ENCODE measurements around the gene SERTAD2. TPM values are rescaled to one million over a fixed set of nuclear protein-coding genes. Genes with fewer than 3 reads are reported as not detected.
A peak's percentile ranks its signal among the peaks of the same experiment; 100 is the strongest.

Gene SERTAD2
- total RNA-seq, 2 experiments from 2014 or later = 24.3 to 53.7 TPM

DNA sequence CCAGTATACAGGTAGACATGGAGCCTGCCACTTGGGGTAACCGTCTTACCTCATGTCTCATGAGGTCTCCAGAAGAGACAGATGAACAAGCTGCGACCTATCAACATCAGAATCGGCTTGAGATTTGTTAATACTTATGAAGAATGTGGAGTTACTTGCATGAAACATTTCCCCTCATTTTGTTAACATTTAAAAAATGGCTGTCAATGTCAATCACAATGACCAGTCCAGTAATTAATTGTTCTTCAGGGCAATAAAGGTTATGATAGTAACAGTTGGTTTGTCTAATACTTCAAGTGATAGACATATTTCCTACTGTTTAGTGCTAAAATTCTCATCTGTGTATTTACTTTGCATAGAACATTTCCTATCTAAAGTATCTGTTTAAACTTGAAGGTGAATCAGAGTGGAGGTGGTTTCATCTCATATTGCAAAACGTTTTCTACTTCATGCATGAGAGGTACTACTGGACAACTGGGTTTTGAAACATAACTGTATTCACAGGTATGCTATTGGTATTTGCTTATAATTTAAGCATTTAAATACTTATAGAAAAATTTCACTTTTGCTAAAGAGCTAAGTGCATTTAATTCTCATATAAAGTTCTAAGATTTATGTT is 15.1 kb downstream of the SERTAD2 start:
- Mint-ChIP-seq H3K4me3 (no peak overlapping the region), H3K36me3 (peaks cover 27% of the 10 kb centered on the region), H3K9me3 (ENCODE audit: low read depth) (no peaks in the 10 kb centered on the region), H3K27ac (peak overlapping the region; percentile 13), H3K4me1 (peaks cover 69% of the 10 kb centered on the region), H3K27me3 (no peaks in the 10 kb centered on the region)
- DNase-seq (no peak), ATAC-seq (no peak)
- CTCF ChIA-PET = interaction anchor here (0.9 to 1.3 kb wide), 3 partner anchors 15 to 193 kb away, joined by 3 to 5 read pairs (median 4); partner anchors contain the start of gene SERTAD2

DNA sequence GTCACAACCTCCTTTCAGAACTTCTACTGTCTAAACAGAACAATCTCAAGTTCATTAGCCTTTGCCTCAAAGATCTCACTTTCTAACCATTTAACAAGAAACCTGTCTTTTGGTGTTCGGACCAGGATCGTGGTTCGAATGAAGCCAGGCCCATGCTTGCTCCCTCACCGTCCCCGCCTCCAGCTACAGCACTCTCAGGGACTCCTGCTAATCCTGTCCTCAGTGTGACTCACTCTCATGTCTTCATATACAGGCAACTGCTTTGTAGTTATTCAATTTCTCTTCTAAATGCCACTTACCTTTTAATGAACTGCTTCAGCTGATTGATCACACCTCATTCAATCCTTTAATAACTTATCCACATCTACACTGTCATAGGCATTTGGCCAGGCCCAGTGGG is 15.8 kb downstream of the SERTAD2 start:
- H3K27ac Mint-ChIP-seq = peak overlapping the region; percentile 85
- CTCF ChIA-PET = interaction anchor here (1.3 to 5.1 kb wide), 5 partner anchors 8 to 97 kb away, joined by 3 to 27 read pairs (median 5); partner anchors contain the start of gene SERTAD2
- no peaks in the 10 kb centered on the region for H3K9me3 Mint-ChIP-seq (ENCODE audit: low read depth)
- DNase-seq (no peak), ATAC-seq (no peak)
- H3K4me1 Mint-ChIP-seq = peaks cover 64% of the 10 kb centered on the region
- peaks cover 27% of the 10 kb centered on the region for H3K36me3 Mint-ChIP-seq
- H3K4me3 Mint-ChIP-seq = no peak overlapping the region
- H3K27me3 Mint-ChIP-seq = no peaks in the 10 kb centered on the region

DNA sequence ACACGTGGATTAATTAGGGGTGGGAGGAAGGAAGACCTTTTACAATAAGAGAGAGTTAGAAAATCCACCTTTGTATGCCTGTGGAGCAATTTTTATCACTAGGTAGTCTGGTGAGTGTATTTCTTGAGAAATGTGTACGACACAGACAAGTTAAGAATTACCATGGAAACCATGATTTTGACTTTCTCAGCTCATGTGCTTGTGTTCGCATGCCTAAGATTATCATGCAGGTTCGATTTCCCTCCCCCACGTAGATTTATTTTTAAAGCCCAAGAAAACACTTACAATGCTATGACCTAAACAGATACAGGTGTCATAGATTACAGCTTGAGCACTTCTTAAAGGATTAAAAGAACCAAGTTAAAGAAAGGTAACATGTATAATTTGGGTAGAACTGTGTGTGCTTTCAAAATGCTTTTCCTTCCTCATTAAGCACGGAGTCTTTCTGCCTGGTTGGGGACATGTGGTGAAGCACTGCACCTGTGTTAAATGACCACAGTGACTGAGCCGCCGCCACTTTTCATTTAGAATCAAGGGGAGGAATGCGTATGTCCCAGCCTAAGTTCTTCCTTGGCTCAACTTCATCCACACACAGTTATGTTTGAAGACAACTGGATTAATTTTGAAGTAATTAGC is 16.6 kb downstream of the SERTAD2 start:
- H3K9me3 Mint-ChIP-seq (ENCODE audit: low read depth) = no peaks in the 10 kb centered on the region
- CTCF ChIA-PET = interaction anchor here (0.9 to 5.1 kb wide), 11 partner anchors 9 to 236 kb away, joined by 3 to 27 read pairs (median 5); partner anchors contain the start of gene SERTAD2
- H3K27me3 Mint-ChIP-seq = no peaks in the 10 kb centered on the region
- DNase-seq = peak; percentile 57
- peaks cover 27% of the 10 kb centered on the region for H3K36me3 Mint-ChIP-seq
- peak overlapping the region; percentile 85 for H3K27ac Mint-ChIP-seq
- peaks cover 57% of the 10 kb centered on the region for H3K4me1 Mint-ChIP-seq
- peak; percentile 67 for ATAC-seq
- H3K4me3 Mint-ChIP-seq = peak overlapping the region; percentile 38

DNA sequence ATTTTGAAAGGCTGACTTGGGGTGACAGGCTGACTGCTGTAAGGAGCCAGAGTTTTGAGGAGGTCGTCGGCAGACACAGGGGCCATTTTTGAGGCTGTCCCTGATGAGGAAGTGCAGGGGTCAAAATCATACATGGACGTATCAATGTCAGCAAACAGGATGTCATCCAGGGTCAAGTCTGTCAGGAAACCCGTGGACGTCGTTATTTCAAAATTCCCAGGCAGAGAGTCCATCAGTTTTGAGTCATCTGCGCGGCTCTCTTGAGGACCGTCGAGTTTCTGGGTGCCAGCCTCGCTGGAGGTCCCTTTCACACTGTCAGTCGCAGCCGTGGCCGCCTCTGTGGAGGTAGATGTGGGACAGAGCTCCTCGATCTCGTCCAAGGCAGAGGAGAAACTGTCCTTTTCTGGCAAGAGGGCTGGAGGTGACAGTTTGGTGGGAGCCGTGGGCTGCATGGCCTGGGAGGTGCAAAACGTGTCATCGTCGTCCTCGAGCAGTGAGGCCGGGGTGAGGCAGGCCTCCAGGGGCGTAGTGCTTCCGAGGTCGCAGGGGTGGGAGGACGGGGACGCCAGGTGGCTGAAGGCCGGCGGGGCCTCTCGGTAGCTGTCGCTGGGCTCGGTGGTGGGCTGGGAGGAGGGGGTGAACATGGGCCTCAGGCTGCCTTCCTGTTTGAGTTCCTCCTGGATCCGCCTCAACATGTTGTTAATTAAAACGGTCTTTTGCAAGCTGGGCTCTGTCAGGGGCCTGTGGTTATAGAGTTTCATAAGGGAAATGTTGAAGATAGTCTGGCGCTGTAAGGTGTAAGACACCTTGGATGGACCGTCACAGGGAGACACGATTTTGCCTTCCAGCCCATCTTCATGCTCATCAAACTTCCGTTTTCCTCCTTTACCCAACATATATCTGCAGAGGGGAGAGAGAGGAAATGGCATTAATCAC is 17.5 kb downstream of the SERTAD2 start:
- peak overlapping the region; percentile 85 for H3K27ac Mint-ChIP-seq
- ATAC-seq = peak; percentile 65
- no peaks in the 10 kb centered on the region for H3K9me3 Mint-ChIP-seq (ENCODE audit: low read depth)
- H3K36me3 Mint-ChIP-seq = peaks cover 26% of the 10 kb centered on the region
- H3K4me3 Mint-ChIP-seq = peak overlapping the region; percentile 38
- peak; percentile 53 for DNase-seq
- CTCF ChIA-PET = interaction anchor here (0.9 to 5.1 kb wide), 10 partner anchors 9 to 237 kb away, joined by 3 to 27 read pairs (median 6); partner anchors contain the start of gene SERTAD2
- H3K4me1 Mint-ChIP-seq = peaks cover 50% of the 10 kb centered on the region
- no peaks in the 10 kb centered on the region for H3K27me3 Mint-ChIP-seq

DNA sequence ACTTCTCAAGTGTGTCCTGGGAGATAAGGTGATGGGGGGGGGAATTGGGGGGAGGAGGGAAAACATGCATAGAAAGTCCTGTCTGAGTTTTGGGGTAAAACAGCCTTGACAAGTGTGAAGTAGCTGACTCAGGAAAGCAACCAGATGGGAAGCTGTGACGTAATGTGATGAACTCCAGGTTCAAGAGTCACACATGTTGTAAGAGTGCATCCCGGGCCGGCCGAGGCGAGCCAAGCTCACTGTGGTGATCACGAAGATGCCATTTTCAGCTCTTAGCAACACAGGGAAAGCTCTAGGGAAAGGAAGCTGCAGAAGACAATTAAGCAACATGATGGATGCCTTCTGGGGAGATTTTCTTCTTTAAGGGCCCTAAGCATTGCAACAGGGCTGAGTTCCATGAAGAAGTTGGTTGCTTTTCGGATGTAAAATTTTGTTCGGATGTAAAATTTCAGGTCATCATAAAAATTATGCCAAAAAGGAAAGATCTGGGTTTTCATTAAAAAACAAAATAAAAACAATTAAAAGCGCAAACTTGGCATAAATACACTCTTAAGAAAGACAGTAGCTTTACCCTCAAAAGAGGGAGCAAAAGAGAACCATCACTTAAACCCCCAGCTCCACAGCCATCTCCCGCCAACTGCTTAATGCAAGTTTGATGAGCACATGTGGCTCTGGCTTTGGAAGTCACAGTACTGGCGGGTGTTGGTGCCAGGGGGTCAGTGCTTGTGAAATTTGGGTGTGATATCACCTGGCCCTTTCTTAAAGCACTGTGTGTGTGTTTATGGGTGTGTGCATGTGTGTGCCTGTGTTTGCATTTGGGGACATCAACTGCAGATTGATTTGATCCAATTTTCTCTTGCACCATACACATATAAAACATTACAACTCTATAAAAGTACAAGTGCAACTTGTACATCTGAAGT is 19.1 kb downstream of the SERTAD2 start:
- CTCF ChIA-PET = interaction anchor here (0.7 to 5.1 kb wide), 6 partner anchors 11 to 219 kb away, joined by 3 to 27 read pairs (median 4); no protein-coding TSS in a partner anchor
- DNase-seq (peak; percentile 31), ATAC-seq (no peak)
- H3K4me1 Mint-ChIP-seq = peaks cover 38% of the 10 kb centered on the region
- no peaks in the 10 kb centered on the region for H3K9me3 Mint-ChIP-seq (ENCODE audit: low read depth)
- peaks cover 32% of the 10 kb centered on the region for H3K36me3 Mint-ChIP-seq
- H3K27me3 Mint-ChIP-seq = no peaks in the 10 kb centered on the region
- no peak overlapping the region for H3K4me3 Mint-ChIP-seq
- no peak overlapping the region for H3K27ac Mint-ChIP-seq

DNA sequence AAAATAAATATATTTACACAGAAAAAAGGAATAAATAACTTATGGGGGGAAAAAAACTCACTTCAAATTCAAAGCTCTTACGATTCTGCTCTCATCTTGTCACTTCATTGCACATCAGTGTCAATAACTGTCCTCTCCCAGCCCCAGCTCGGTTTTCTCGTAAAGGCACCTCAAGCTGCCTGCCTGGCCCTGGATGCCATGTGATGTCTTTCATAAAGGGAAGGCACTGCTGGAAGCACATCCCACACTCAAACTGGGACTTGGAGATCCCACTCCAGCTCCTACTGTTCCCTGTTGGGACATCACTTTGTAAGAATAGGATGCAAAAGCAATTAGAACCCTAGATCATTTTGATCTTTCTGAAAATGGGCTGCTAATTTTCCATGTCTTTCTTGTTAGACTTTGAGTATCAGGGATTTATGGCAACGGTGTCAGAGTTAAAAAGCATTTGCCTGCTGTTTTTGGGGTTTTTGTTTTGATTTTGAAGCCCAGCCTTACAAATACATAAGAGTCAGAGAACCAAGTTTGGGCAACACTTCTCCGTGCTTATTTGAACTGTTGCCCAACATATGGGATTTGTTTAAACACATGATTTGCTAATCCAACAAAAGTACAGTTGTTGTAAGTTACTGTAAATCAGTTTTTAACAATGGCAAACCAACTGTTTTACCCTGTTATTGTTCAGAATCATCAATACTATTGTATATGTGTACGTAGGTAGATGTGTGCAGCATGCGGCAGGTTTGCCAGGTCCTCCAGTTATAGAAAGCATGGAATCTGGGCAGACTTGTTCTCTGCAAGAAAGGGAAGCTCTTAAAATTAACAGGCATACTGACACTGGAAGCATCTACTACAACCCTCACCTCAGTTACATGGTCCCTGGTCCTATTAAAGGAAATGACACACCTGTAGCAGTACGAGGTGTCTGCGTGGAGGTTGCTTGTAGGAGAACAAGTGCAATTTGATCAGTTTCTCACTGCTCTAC is 20.6 kb downstream of the SERTAD2 start:
- Mint-ChIP-seq H3K27ac (no peak overlapping the region), H3K27me3 (no peaks in the 10 kb centered on the region), H3K4me3 (no peak overlapping the region), H3K9me3 (ENCODE audit: low read depth) (no peaks in the 10 kb centered on the region), H3K4me1 (peaks cover 27% of the 10 kb centered on the region), H3K36me3 (peaks cover 32% of the 10 kb centered on the region)
- DNase-seq (peak; percentile 35), ATAC-seq (no peak)
- CTCF ChIA-PET = interaction anchor here (0.8 to 5.1 kb wide), 5 partner anchors 13 to 26 kb away, joined by 3 to 27 read pairs (median 3); no protein-coding TSS in a partner anchor

DNA sequence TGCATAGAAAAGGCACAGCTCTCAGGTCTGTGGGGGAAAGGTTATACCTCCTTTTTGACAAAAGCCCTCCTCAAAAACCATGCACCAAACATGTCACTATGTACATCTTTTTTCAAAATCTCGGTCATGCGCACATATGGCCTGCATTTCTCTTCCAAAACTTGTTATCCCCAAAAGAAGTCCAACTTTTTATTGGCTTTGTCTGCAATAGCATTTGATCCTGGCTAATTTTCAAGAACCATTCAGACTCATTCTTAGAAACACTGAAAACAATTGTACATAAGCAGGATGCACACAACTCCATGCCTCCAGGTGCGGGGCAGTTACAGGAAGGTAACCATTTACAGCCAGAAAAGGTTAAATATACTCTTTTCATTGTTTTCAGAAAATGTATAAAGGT is 21.9 kb downstream of the SERTAD2 start:
- H3K9me3 Mint-ChIP-seq (ENCODE audit: low read depth) = no peaks in the 10 kb centered on the region
- H3K4me1 Mint-ChIP-seq = peaks cover 14% of the 10 kb centered on the region
- DNase-seq = peak; percentile 2
- peaks cover 32% of the 10 kb centered on the region for H3K36me3 Mint-ChIP-seq
- CTCF ChIA-PET = interaction anchor here (1.1 kb wide), 1 partner anchor 23 kb away, joined by 3 read pairs; no protein-coding TSS in a partner anchor
- H3K4me3 Mint-ChIP-seq = no peak overlapping the region
- ATAC-seq = no peak
- no peak overlapping the region for H3K27ac Mint-ChIP-seq
- H3K27me3 Mint-ChIP-seq = no peaks in the 10 kb centered on the region

DNA sequence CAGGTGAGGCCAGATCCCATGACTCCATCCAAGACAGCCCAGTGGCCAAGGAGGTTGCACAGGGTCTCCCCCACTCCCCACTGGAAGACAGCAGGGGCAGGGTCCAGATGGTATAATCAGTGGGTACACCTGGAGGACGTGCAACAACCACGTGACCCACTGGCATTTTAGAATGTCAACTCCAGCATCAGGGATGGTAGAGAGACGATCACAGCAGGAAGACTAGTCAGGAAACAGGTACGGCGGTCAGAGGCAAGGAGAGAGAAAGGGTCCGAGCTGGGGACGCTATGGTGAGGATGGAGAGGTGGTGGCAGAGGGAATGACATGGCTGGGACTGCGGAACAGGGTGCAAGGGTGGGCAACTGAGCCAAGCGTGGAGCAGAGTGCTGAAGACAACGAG is 23.0 kb downstream of the SERTAD2 start:
- Mint-ChIP-seq H3K4me3 (no peak overlapping the region), H3K27ac (no peak overlapping the region), H3K9me3 (ENCODE audit: low read depth) (no peaks in the 10 kb centered on the region), H3K36me3 (peaks cover 22% of the 10 kb centered on the region), H3K4me1 (peaks cover 8% of the 10 kb centered on the region), H3K27me3 (no peaks in the 10 kb centered on the region)
- peak; percentile 25 for DNase-seq
- no peak for ATAC-seq
- CTCF ChIA-PET = interaction anchor here (0.6 to 2.5 kb wide), 2 partner anchors 21 to 300 kb away, joined by 3 to 7 read pairs; no protein-coding TSS in a partner anchor

DNA sequence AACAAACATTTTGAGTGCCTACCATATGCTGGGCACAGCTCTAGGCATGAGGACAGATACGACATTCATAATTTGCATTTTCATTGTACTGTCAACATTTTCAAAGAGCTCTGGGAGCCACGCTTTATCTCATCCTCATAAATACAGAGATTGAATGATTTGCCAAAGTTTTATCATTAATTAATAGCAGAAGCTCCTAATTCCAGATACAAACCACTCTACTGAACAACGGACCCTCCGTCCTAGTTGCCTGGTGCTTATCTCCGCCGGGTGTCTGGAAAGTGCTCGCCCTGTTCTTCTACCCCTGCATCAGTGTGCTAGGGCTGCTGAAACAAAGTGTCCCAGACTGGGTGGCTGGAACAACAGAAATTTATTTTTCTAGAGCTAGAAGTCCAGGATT is 23.8 kb downstream of the SERTAD2 start:
- ATAC-seq = no peak
- Mint-ChIP-seq H3K9me3 (ENCODE audit: low read depth) (no peaks in the 10 kb centered on the region), H3K27me3 (no peaks in the 10 kb centered on the region), H3K36me3 (peaks cover 16% of the 10 kb centered on the region), H3K4me1 (peaks cover 5% of the 10 kb centered on the region), H3K27ac (no peak overlapping the region), H3K4me3 (no peak overlapping the region)
- CTCF ChIA-PET = interaction anchor here (1.1 to 2.5 kb wide), 3 partner anchors 20 to 243 kb away, joined by 3 to 7 read pairs (median 3); no protein-coding TSS in a partner anchor
- DNase-seq = peak; percentile 21

DNA sequence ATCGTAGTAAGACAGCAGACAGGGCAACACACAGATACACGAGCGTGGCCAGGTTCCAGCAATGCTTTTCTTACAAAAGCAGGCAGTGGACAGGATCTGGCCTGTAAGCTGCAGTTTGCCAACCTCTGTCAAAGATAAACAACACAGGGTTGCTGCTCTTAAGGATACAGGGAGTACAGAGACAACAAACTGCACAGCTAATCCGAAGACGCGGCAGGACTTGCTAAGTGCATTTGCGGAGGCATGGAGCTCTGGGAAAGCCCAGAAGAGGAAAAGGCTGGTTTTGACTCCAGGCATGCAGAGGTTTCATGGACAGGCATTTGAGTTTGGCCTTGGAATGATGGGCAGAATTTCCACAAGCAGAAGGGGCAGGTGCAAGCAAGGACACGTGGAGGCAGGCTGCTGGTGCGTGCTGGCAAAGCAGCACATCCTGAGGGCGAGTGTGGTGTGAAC is 24.4 kb downstream of the SERTAD2 start:
- CTCF ChIA-PET = interaction anchor here (1.1 to 2.5 kb wide), 3 partner anchors 20 to 244 kb away, joined by 3 to 7 read pairs (median 3); no protein-coding TSS in a partner anchor
- DNase-seq = peak; percentile 26
- Mint-ChIP-seq H3K9me3 (ENCODE audit: low read depth) (no peaks in the 10 kb centered on the region), H3K4me1 (peaks cover 5% of the 10 kb centered on the region), H3K36me3 (peaks cover 12% of the 10 kb centered on the region), H3K27ac (no peak overlapping the region), H3K4me3 (no peak overlapping the region), H3K27me3 (no peaks in the 10 kb centered on the region)
- ATAC-seq = no peak
